ENCODE measurements around the gene ZSWIM1. TPM values are rescaled to one million over a fixed set of nuclear protein-coding genes. Genes with fewer than 3 reads are reported as not detected.

Gene ZSWIM1
- total and polyA plus RNA-seq, 2 of the 13 experiments (the other 11 are each of a cell fraction or from before 2014, with no cell fraction given): 9.5 to 11.7 TPM

GRCh38 chr20:45861221-45862075 is 19.6 kb upstream of the ZSWIM1 start (continued):
- no peak for TF ChIP-seq BCLAF1 (IDR thresholded peaks at IDR 0.05)
- 0 out of 2 replicates have a peak, but pooled peaks have one; percentile 11 for TF ChIP-seq JUNB (CRISPR knock-in tag; IDR thresholded peaks at IDR 0.05; ENCODE audit: borderline replicate concordance)
- TF ChIP-seq ZNF737 (CRISPR knock-in tag; IDR thresholded peaks at IDR 0.05; ENCODE audit: borderline replicate concordance): no peak
- no peak for TF ChIP-seq ZFP36L2 (CRISPR knock-in tag; IDR thresholded peaks at IDR 0.05)
- no peak for TF ChIP-seq HNRNPH1 (optimal IDR thresholded peaks at IDR 0.05; ENCODE audit: low read depth, low read length)
- no peak for TF ChIP-seq POLR2G (IDR thresholded peaks at IDR 0.05; ENCODE audit: low read depth, low read length)
- no peak for TF ChIP-seq SNAPC5 (CRISPR knock-in tag; IDR thresholded peaks at IDR 0.05; ENCODE audit: borderline replicate concordance)
- no peak for TF ChIP-seq MZF1 (CRISPR knock-in tag; IDR thresholded peaks at IDR 0.05; ENCODE audit: borderline replicate concordance)
- no peak for TF ChIP-seq TP53 (CRISPR knock-in tag; conservative IDR thresholded peaks at IDR 0.05)
- no peak for TF ChIP-seq ZBTB42 (CRISPR knock-in tag; IDR thresholded peaks at IDR 0.05)
- no peak for TF ChIP-seq HIC2 (CRISPR knock-in tag; IDR thresholded peaks at IDR 0.05; ENCODE audit: low read depth)
- 0 out of 2 replicates have a peak, but pooled peaks have one; percentile 22 for TF ChIP-seq ZNF264 (CRISPR knock-in tag; IDR thresholded peaks at IDR 0.05)
- no peak for TF ChIP-seq ONECUT2 (CRISPR knock-in tag; IDR thresholded peaks at IDR 0.05)
- TF ChIP-seq E2F1 (CRISPR knock-in tag; IDR thresholded peaks at IDR 0.05): no peak
- no peak for TF ChIP-seq SMAD3 (CRISPR knock-in tag; IDR thresholded peaks at IDR 0.05)
- peak; percentile 44; the same call in 1 of the 2 replicates for TF ChIP-seq KAT8 (CRISPR knock-in tag; IDR thresholded peaks at IDR 0.05)
- TF ChIP-seq PHF21A (CRISPR knock-in tag; IDR thresholded peaks at IDR 0.05): peak; percentile 58; the same call in 1 of the 2 replicates
- TF ChIP-seq ELK4 (CRISPR knock-in tag; IDR thresholded peaks at IDR 0.05; ENCODE audit: borderline replicate concordance): no peak
- no peak for TF ChIP-seq NFIC (IDR thresholded peaks at IDR 0.05; ENCODE audit: low read length)
- no peak for TF ChIP-seq GPN1 (CRISPR knock-in tag; IDR thresholded peaks at IDR 0.05; ENCODE audit: borderline replicate concordance)
- TF ChIP-seq NFATC3 (CRISPR knock-in tag; IDR thresholded peaks at IDR 0.05): no peak
